Ascending aorta (tissue), 2 donors: ENCODE results near the gene SURF4. TPM values are rescaled to one million over a fixed set of nuclear protein-coding genes. Genes with fewer than 3 reads are reported as not detected.

Source experiments
- DNase-seq, 2 donors: peaks; one replicate each; pipeline ENCODE4 v3.0.0-alpha.2; 2019; ENCODE audit warnings: low spot score in 2 of 2
- H3K27ac ChIP-seq, 2 donors: fragments of 200-600 bp; sonication (generic); one replicate each; pipeline ENCODE4 v1.5.1; 2016 to 2017; ENCODE audit warnings: mild to moderate bottlenecking in 1 of 2
- H3K27me3 ChIP-seq: fragments of 200-600 bp; sonication (generic); one replicate; pipeline ENCODE4 v1.5.1; 2017
- H3K36me3 ChIP-seq, 2 donors: fragments of 200-600 bp; sonication (generic); one replicate each; pipeline ENCODE4 v1.5.1; 2016
- H3K4me1 ChIP-seq, 2 donors: fragments of 200-600 bp; sonication (generic); one replicate each; pipeline ENCODE4 v1.5.1; 2016 to 2017; ENCODE audit warnings: mild to moderate bottlenecking in 1 of 2
- H3K4me3 ChIP-seq, 2 donors: fragments of 200-600 bp; sonication (generic); one replicate each; pipeline ENCODE4 v1.5.1; 2016 to 2017; ENCODE audit warnings: mild to moderate bottlenecking in 1 of 2
- H3K9me3 ChIP-seq, 2 donors: fragments of 200-600 bp; sonication (generic); one replicate each; pipeline ENCODE4 v1.5.1; 2016
- intact Hi-C: fragments of 100-400 bp; cut with DNase I; formaldehyde crosslinking; loops from one replicate; pipeline ENCODE4 v1.15.1; 2023
- total RNA-seq: library from RNA; depleted of rRNA; stranded (reverse); fragments of >200 nt; gene quantifications from one replicate; pipeline ENCODE4 v1.1.0, GENCODE V29; 2016
- TF ChIP-seq, protein P1 (sequence below), 3 experiments: fragments of 200-600 bp in 2 of 3; fragments of 450-650 bp in 1 of 3; sonication (generic) in 2 of 3; IDR thresholded peaks; one replicate each; pipeline ENCODE4 v1.5.1; 2016 to 2019; ENCODE audit warnings: antibody characterized with exemption in 3 of 3, mild to moderate bottlenecking in 1 of 3, moderate library complexity in 1 of 3

SURF4 gene
- total RNA-seq, 1 donor from 2014 or later, result 161 TPM

DNA sequence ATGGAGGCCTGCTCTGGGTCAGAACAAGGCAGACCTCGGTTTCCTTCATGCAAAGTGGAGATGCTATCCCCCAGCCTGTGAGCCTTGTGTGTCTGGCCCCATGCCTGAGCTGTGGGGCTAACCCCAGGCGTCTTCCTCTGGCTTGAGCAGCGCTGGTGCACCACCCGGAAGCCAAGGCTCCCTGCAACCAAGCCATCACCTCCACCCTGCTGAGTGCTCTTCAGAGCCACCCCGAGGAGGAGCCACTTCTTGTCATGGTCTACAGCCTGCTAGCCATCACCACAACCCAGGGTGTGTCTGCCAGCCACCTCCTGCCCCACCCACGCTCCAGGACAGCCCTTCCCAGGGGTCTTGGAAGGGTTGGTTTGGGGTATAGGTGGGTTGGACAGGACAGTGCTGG, 25.7 kb upstream of the SURF4 start:
- Histone ChIP-seq H3K9me3 (no peaks in the 10 kb centered on the region), H3K27me3 (no peaks in the 10 kb centered on the region), H3K27ac (no peak overlapping the region), H3K36me3 (peaks cover 15 to 24% of the 10 kb centered on the region in 2 donors), H3K4me3 (no peak overlapping the region), H3K4me1 (no peaks in the 10 kb centered on the region)
- TF ChIP-seq, protein P1, sequence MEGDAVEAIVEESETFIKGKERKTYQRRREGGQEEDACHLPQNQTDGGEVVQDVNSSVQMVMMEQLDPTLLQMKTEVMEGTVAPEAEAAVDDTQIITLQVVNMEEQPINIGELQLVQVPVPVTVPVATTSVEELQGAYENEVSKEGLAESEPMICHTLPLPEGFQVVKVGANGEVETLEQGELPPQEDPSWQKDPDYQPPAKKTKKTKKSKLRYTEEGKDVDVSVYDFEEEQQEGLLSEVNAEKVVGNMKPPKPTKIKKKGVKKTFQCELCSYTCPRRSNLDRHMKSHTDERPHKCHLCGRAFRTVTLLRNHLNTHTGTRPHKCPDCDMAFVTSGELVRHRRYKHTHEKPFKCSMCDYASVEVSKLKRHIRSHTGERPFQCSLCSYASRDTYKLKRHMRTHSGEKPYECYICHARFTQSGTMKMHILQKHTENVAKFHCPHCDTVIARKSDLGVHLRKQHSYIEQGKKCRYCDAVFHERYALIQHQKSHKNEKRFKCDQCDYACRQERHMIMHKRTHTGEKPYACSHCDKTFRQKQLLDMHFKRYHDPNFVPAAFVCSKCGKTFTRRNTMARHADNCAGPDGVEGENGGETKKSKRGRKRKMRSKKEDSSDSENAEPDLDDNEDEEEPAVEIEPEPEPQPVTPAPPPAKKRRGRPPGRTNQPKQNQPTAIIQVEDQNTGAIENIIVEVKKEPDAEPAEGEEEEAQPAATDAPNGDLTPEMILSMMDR (IDR thresholded peaks at IDR 0.05), result no peak
- intact Hi-C loops, result no loop called here
- DNase-seq, result no peak

DNA sequence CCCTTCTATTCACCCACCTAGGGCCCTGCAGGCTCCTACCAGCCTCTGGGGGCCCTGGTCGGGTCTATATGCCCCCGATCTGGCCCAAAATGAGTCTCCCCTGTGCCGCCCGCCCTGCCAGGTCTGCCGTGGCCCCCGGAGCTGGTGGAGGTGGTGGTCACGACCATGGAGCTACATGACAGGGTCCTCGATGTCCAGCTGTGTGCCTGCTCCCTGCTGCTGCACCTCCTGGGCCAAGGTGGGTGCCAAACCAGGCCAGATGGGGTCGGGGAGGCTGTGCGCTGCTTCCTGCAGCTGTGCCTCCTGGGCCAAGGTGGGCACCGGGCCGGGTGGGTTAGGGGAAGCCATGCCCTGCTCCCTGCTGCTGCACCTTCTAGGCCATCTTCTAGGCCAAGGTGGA, 24.4 kb upstream of the SURF4 start:
- H3K9me3 ChIP-seq, result no peaks in the 10 kb centered on the region
- no peaks in the 10 kb centered on the region for H3K27me3 ChIP-seq
- TF ChIP-seq, protein P1 (IDR thresholded peaks at IDR 0.05), result no peak
- peaks cover 3 to 14% of the 10 kb centered on the region in 2 donors for H3K36me3 ChIP-seq
- H3K27ac ChIP-seq, result no peak overlapping the region
- no peaks in the 10 kb centered on the region for H3K4me1 ChIP-seq
- no peak overlapping the region for H3K4me3 ChIP-seq
- intact Hi-C loops, result no loop called here
- DNase-seq, result no peak

DNA sequence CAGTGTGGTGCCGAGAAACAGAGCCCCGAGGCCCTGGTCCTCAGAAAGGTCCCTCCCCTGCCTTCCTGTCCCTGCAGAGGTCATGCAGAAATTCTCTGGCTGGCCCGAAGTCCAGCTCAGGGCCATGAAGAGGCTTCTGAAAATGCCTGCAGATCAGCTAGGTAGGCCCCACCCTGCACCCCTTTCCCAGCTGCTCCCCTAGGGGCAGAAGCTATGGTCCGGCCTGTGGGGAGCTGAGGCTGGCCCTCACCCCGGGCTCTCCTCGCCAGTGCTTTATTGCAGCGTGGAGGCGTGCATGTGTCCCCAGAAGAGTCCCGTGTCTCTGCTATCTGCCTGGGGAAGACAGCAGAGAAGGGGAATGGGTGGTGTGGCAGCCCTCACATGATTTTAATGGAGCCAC, 22.0 kb upstream of the SURF4 start:
- Histone ChIP-seq H3K36me3 (peaks cover 0 to 3% of the 10 kb centered on the region in 2 donors), H3K9me3 (no peaks in the 10 kb centered on the region), H3K27me3 (no peaks in the 10 kb centered on the region), H3K4me3 (no peak overlapping the region), H3K4me1 (no peaks in the 10 kb centered on the region), H3K27ac (no peak overlapping the region)
- no peak for DNase-seq
- intact Hi-C loops, result no loop called here
- TF ChIP-seq, protein P1 (IDR thresholded peaks at IDR 0.05), result no peak

DNA sequence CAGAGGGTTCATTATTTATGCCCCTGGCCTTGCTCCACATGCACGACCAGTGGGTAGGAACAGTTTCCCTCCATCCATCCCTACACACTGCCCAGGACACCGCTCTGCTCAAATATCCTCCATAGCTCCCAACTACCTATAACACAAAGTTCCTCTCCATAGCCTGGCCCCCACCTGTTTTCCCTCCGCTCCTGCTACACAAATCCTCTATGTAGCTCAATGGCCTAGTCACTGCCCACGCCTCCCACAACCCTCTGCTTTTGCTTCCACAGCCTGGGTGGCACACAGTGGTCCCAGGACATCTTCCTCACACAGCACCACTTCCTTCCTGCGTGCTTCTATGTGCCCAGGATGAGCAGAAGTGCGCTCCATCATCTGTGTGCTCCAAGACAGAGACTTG, 21.5 kb upstream of the SURF4 start:
- H3K27me3 ChIP-seq, result no peaks in the 10 kb centered on the region
- intact Hi-C loops, result no loop called here
- no peaks in the 10 kb centered on the region for H3K9me3 ChIP-seq
- TF ChIP-seq, protein P1 (IDR thresholded peaks at IDR 0.05), result no peak
- no peaks in the 10 kb centered on the region for H3K4me1 ChIP-seq
- H3K27ac ChIP-seq, result no peak overlapping the region
- no peak for DNase-seq
- H3K4me3 ChIP-seq, result no peak overlapping the region
- H3K36me3 ChIP-seq, result peaks cover 0 to 3% of the 10 kb centered on the region in 2 donors

DNA sequence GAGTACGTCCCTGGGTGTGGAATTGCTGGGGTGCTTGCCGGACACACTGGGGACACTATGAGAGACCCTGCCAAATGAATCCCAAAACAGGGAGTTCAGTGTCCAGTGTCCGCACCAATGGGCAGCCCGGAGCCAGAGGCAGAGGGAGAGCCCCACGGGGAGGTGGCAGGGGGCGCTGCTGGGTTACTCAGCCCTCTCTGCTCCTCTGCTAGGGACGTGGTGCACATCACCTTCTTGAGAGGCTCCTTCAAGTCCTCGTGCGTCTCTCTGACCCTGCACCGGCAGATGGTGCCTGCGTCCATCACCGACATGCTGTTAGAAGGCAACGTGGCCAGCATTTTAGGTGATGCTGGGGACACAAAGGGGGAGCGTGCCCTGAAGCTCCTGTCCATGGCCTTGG, 21.1 kb upstream of the SURF4 start:
- no peak overlapping the region for H3K4me3 ChIP-seq
- no peaks in the 10 kb centered on the region for H3K27me3 ChIP-seq
- intact Hi-C loops, result no loop called here
- H3K4me1 ChIP-seq, result no peaks in the 10 kb centered on the region
- H3K36me3 ChIP-seq, result peaks cover 0 to 3% of the 10 kb centered on the region in 2 donors
- TF ChIP-seq, protein P1 (IDR thresholded peaks at IDR 0.05), result no peak
- no peak for DNase-seq
- H3K9me3 ChIP-seq, result no peaks in the 10 kb centered on the region
- no peak overlapping the region for H3K27ac ChIP-seq

DNA sequence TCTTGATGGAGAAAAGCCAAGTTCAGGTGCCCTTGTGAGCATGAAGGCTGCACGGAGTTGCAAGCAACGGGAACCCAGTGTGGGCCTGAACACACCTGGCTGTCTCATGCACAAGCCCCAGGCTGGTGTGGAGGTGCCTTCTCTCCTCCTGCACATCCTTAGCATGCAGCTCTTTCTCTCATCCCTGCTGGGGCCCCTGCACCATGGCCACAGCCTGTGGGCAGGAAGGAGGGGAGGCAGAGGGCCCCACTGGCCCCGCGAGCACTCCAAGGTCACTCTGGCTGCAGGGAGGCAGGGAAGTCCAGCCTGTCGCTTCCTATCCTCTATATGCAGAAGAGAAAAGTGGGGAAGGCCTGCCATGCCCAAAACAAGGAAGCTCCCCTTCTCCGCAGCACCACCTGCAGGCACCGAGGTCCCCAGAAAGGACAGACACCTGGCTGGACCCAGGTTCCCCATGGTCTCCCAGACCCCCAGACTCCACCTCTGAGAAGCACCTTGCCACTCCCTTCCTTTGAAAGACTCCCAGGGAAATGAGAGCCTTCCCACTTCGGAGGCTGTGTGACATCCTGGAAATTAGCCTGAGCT, 18.9 kb upstream of the SURF4 start:
- TF ChIP-seq, protein P1 (IDR thresholded peaks at IDR 0.05), result no peak
- Histone ChIP-seq H3K9me3 (no peaks in the 10 kb centered on the region), H3K36me3 (no peaks in the 10 kb centered on the region), H3K27me3 (no peaks in the 10 kb centered on the region), H3K27ac (no peak overlapping the region), H3K4me3 (no peak overlapping the region), H3K4me1 (no peaks in the 10 kb centered on the region)
- intact Hi-C loops, result no loop called here
- DNase-seq, result no peak
